ENCODE data around the gene TRIM73.
"Not testable (repeated sequence)": the region's sequence is repeated elsewhere in the genome, so short reads cannot be mapped to it uniquely, and the experiment has no call there.

GRCh38 chr7:75418292-75418858, 22.9 kb downstream of the TRIM73 start:
- not testable (repeated sequence) for TF ChIP-seq CTCF (IDR thresholded peaks at IDR 0.05; ENCODE audit: insufficient read depth, low read length, poor library complexity, severe bottlenecking); EZH2phosphoT487 (conservative IDR thresholded peaks at IDR 0.05; ENCODE audit: low read length)

Data from SU-DHL-6 (cell line).